Peyer's patch (tissue), 4 donors: Measurements from ENCODE around the gene PLAAT5.

Experiments used
- POLR2A ChIP-seq, 2 donors: fragments of 450-650 bp; IDR thresholded peaks; one replicate each; pipeline ENCODE4 v1.5.1; 2017; ENCODE audit warnings: antibody characterized with exemption in 2 of 2, mild to moderate bottlenecking in 2 of 2, moderate library complexity in 2 of 2
- TF ChIP-seq, protein P1 (sequence below), 6 experiments: fragments of 450-650 bp in 4 of 6; fragments of 200-600 bp in 2 of 6; sonication (generic) in 1 of 6; IDR thresholded peaks; one replicate each; pipeline ENCODE4 v1.5.1; 2017 to 2019; ENCODE audit warnings: antibody characterized with exemption in 6 of 6, mild to moderate bottlenecking in 3 of 6, moderate library complexity in 1 of 6

DNA sequence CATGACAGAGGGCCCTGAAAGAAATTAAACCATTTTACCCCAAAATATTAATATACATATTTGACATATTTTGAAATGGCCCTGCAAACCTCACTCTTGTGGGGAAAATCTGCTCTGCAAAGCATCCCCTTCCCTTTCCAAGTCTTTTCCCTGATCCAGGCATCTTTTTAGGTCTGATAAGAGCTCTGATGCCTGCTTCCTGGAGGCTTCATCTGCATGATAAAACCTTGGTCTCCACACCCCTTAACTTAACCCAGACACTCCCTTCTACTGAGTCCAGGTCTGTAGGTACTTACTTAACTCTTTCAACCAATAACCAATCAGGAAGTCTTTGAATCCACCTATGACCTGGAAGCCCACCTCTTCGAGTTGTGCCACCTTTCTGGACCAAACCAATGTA, 13.1 kb upstream of the PLAAT5 start:
- TF ChIP-seq, protein P1, sequence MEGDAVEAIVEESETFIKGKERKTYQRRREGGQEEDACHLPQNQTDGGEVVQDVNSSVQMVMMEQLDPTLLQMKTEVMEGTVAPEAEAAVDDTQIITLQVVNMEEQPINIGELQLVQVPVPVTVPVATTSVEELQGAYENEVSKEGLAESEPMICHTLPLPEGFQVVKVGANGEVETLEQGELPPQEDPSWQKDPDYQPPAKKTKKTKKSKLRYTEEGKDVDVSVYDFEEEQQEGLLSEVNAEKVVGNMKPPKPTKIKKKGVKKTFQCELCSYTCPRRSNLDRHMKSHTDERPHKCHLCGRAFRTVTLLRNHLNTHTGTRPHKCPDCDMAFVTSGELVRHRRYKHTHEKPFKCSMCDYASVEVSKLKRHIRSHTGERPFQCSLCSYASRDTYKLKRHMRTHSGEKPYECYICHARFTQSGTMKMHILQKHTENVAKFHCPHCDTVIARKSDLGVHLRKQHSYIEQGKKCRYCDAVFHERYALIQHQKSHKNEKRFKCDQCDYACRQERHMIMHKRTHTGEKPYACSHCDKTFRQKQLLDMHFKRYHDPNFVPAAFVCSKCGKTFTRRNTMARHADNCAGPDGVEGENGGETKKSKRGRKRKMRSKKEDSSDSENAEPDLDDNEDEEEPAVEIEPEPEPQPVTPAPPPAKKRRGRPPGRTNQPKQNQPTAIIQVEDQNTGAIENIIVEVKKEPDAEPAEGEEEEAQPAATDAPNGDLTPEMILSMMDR (IDR thresholded peaks at IDR 0.05) = no peak
- no peak for TF ChIP-seq POLR2A (IDR thresholded peaks at IDR 0.05)
